GM10266 (cell line): ENCODE results near the gene CLCN2.
A peak's percentile ranks its signal among the peaks of the same experiment; 100 is the strongest.

Experiments used
- DNase-seq: peaks from one replicate; pipeline ENCODE4 v3.0.0; 2012; ENCODE audit errors: extremely low spot score
- TF ChIP-seq, protein P1 (sequence below): IDR thresholded peaks from 2 replicates; pipeline ENCODE4 v1.5.1; 2012; ENCODE audit warnings: mild to moderate bottlenecking, low read depth; ENCODE audit not compliant: control insufficient read depth, insufficient read depth; ENCODE audit errors: missing control alignments

CLCN2 gene

GRCh38 chr3:184348057-184348382, 13.4 kb downstream of the CLCN2 start:
- TF ChIP-seq, protein P1, sequence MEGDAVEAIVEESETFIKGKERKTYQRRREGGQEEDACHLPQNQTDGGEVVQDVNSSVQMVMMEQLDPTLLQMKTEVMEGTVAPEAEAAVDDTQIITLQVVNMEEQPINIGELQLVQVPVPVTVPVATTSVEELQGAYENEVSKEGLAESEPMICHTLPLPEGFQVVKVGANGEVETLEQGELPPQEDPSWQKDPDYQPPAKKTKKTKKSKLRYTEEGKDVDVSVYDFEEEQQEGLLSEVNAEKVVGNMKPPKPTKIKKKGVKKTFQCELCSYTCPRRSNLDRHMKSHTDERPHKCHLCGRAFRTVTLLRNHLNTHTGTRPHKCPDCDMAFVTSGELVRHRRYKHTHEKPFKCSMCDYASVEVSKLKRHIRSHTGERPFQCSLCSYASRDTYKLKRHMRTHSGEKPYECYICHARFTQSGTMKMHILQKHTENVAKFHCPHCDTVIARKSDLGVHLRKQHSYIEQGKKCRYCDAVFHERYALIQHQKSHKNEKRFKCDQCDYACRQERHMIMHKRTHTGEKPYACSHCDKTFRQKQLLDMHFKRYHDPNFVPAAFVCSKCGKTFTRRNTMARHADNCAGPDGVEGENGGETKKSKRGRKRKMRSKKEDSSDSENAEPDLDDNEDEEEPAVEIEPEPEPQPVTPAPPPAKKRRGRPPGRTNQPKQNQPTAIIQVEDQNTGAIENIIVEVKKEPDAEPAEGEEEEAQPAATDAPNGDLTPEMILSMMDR, result no peak
- DNase-seq, result no peak

GRCh38 chr3:184347321-184348056, 13.9 kb downstream of the CLCN2 start:
- TF ChIP-seq, protein P1, result no peak
- DNase-seq, result no peak

DNA sequence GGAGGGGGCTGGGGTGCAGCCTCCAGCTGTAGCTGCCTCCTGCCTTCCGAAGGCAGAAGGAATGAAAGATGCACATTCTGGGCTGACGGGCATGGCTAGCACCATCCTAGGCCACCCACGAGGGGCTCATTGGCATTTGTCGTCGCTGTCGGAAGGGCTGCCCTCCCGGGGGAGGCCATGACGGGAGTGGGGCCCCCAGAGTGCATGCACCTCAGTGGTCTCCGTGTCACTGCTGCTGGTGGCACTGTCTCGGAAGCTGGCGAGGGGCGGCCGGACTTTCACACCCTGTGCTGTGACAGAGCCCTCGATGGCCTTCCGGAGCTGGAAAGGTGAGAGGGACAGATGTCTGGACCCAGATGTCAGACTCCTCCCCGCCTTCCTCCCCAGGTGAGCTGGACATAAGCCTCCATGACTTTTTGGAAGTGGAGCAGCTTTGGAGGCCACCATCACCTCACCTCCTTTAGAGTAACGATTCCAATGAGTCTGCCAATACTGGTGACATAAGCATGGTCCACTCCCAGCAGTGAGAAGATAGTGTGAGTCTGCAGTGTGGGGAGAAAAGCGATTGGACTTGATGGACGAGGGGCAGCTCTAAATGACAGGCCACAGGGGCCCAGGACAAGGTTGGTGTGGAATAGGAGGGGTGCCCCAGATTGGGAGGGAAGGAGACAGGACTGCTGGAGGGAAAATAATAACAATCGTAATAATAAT, 14.8 kb downstream of the CLCN2 start:
- DNase-seq, result no peak
- TF ChIP-seq, protein P1, result no peak

- TF ChIP-seq, protein P1, result peak; percentile 32
- peak; percentile 65 for DNase-seq
Measured at GRCh38 chr3:184345317-184346144, 15.9 kb downstream of the CLCN2 start.

DNA sequence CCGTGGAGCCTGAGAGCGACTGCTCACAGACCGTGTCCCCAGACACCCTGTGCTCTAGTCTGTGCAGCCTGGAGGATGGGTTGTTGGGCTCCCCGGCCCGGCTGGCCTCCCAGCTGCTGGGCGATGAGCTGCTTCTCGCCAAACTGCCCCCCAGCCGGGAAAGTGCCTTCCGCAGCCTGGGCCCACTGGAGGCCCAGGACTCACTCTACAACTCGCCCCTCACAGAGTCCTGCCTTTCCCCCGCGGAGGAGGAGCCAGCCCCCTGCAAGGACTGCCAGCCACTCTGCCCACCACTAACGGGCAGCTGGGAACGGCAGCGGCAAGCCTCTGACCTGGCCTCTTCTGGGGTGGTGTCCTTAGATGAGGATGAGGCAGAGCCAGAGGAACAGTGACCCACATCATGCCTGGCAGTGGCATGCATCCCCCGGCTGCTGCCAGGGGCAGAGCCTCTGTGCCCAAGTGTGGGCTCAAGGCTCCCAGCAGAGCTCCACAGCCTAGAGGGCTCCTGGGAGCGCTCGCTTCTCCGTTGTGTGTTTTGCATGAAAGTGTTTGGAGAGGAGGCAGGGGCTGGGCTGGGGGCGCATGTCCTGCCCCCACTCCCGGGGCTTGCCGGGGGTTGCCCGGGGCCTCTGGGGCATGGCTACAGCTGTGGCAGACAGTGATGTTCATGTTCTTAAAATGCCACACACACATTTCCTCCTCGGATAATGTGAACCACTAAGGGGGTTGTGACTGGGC, 16.7 kb downstream of the CLCN2 start:
- TF ChIP-seq, protein P1, result no peak

DNA sequence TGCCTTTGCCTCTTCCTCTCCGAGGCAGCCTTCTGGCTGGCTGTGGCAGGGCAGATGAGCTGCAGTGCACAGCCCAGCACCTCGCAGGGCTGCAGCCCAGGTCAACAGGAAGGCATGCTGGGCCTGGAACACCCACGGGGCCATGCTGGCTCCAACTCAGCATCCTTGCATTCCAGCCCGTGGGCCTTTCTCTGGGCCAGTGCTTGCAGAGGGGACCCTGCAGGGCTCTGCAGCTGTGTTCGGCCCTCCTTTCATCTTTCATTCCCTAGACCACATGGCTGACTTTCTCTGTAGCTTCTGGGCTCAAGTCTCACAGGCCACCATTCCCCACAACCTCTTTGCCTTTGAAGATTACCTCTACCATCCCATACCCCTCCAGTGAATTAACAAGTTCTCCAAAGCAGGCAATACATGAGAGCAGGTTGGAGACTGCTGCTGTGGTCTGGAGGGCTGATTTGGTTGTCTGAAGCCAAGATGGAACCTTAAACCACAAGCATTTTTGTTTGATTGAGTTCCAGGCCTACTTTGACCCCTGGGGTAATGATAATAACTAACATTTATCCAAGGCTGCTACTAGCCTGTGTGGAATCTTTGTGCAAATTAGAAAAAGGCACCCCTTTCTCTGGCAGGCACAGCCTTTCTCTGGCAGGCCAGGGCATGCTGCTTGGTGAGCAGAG, 18.1 kb downstream of the CLCN2 start:
- TF ChIP-seq, protein P1, result no peak
- DNase-seq, result no peak

More for the DNA sequence above, 16.7 kb downstream of the CLCN2 start:
- no peak for DNase-seq
